Ammon's horn (tissue), 1 donor: ENCODE results near the gene INA.

Experiments used
- DNase-seq: peaks from one replicate; pipeline ENCODE4 v3.0.0-alpha.2; 2016; ENCODE audit warnings: low spot score

Gene INA

GRCh38 chr10:103273041-103273441, 3.9 kb upstream of the INA start:
- no peak for DNase-seq

- no peak for DNase-seq
These were observed 565 bp upstream of the INA start for GRCh38 chr10:103276251-103276895.

GRCh38 chr10:103277713-103278536, 987 bp downstream of the INA start:
- no peak for DNase-seq

- no peak for DNase-seq
These were observed 1.5 kb downstream of the INA start for GRCh38 chr10:103278537-103278823.

- DNase-seq, result no peak
These were observed 1.9 kb downstream of the INA start for GRCh38 chr10:103278862-103279298.

- no peak for DNase-seq
These were observed 3.1 kb downstream of the INA start for GRCh38 chr10:103280031-103280430.

GRCh38 chr10:103280506-103280905, 3.6 kb downstream of the INA start:
- no peak for DNase-seq

GRCh38 chr10:103281753-103282152, 4.8 kb downstream of the INA start:
- DNase-seq, result peak; percentile 61

- DNase-seq, result no peak
These were observed 6.0 kb downstream of the INA start for GRCh38 chr10:103282961-103283360.

GRCh38 chr10:103284170-103284569, 7.2 kb downstream of the INA start:
- no peak for DNase-seq

- no peak for DNase-seq
These were observed 11.1 kb downstream of the INA start for GRCh38 chr10:103287992-103288391.

GRCh38 chr10:103291588-103291987, 14.7 kb downstream of the INA start:
- no peak for DNase-seq

GRCh38 chr10:103295374-103296015, 18.6 kb downstream of the INA start:
- no peak for DNase-seq

GRCh38 chr10:103307594-103307993, 30.7 kb downstream of the INA start:
- DNase-seq, result no peak

- no peak for DNase-seq
These were observed 33.3 kb downstream of the INA start for GRCh38 chr10:103310197-103310596.

GRCh38 chr10:103316087-103316486, 39.1 kb downstream of the INA start:
- DNase-seq, result no peak

- DNase-seq, result no peak
These were observed 51.0 kb downstream of the INA start for GRCh38 chr10:103327906-103328305.

GRCh38 chr10:103333934-103334520, 57.1 kb downstream of the INA start:
- DNase-seq, result peak; percentile 4

- no peak for DNase-seq
These were observed 57.6 kb downstream of the INA start for GRCh38 chr10:103334567-103334966.

- no peak for DNase-seq
These were observed 59.4 kb downstream of the INA start for GRCh38 chr10:103336370-103336769.
